ENCODE results near the gene KIAA1671.
"Not testable (repeated sequence)": the region's sequence is repeated elsewhere in the genome, so short reads cannot be mapped to it uniquely, and the experiment has no call there.

Gene KIAA1671

GRCh38 chr22:25183949-25184619 lies 231.6 kb downstream of the KIAA1671 start:
- in situ Hi-C loops (cut with MboI; ENCODE audit: low sequenced_read_pairs): no loop called here

- in situ Hi-C loops (cut with MboI; ENCODE audit: low sequenced_read_pairs): no loop called here
These were observed 233.6 kb downstream of the KIAA1671 start for GRCh38 chr22:25186140-25186539.

- in situ Hi-C loops (cut with MboI; ENCODE audit: low sequenced_read_pairs): no loop called here
These were observed 235.0 kb downstream of the KIAA1671 start for GRCh38 chr22:25187469-25187868.

GRCh38 chr22:25192406-25192805 lies 239.9 kb downstream of the KIAA1671 start:
- in situ Hi-C loops (cut with MboI; ENCODE audit: low sequenced_read_pairs): no loop called here

- in situ Hi-C loops (cut with MboI; ENCODE audit: low sequenced_read_pairs): no loop called here
These were observed 240.6 kb downstream of the KIAA1671 start for GRCh38 chr22:25193130-25193529.

- in situ Hi-C loops (cut with MboI; ENCODE audit: low sequenced_read_pairs): no loop called here
These were observed 241.0 kb downstream of the KIAA1671 start for GRCh38 chr22:25193548-25193947.

- in situ Hi-C loops (cut with MboI; ENCODE audit: low sequenced_read_pairs): no loop called here
These were observed 243.8 kb downstream of the KIAA1671 start for GRCh38 chr22:25196326-25196725.

- in situ Hi-C loops (cut with MboI; ENCODE audit: low sequenced_read_pairs): no loop called here
These were observed 244.8 kb downstream of the KIAA1671 start for GRCh38 chr22:25197340-25197739.

- in situ Hi-C loops (cut with MboI; ENCODE audit: low sequenced_read_pairs): no loop called here
These were observed 247.4 kb downstream of the KIAA1671 start, which contains the start of gene CRYBB3 for GRCh38 chr22:25199731-25200520. TSS of gene CRYBB3 (plus strand) at chr22:25199858. CDS start at chr22:25201397, 1,539 bp downstream.

GRCh38 chr22:25200967-25201366 lies 248.5 kb downstream of the KIAA1671 start:
- in situ Hi-C loops (cut with MboI; ENCODE audit: low sequenced_read_pairs): no loop called here

GRCh38 chr22:25201557-25202273 lies 249.2 kb downstream of the KIAA1671 start:
- in situ Hi-C loops (cut with MboI; ENCODE audit: low sequenced_read_pairs): no loop called here

- in situ Hi-C loops (cut with MboI; ENCODE audit: low sequenced_read_pairs): no loop called here
These were observed 249.9 kb downstream of the KIAA1671 start for GRCh38 chr22:25202290-25202921.

- in situ Hi-C loops (cut with MboI; ENCODE audit: low sequenced_read_pairs): no loop called here
These were observed 250.6 kb downstream of the KIAA1671 start for GRCh38 chr22:25203082-25203481.

- in situ Hi-C loops (cut with MboI; ENCODE audit: low sequenced_read_pairs): not testable (repeated sequence)
These were observed 252.0 kb downstream of the KIAA1671 start for GRCh38 chr22:25204547-25204946.

GRCh38 chr22:25205847-25206246 lies 253.3 kb downstream of the KIAA1671 start:
- in situ Hi-C loops (cut with MboI; ENCODE audit: low sequenced_read_pairs): no loop called here

- in situ Hi-C loops (cut with MboI; ENCODE audit: low sequenced_read_pairs): no loop called here
These were observed 254.5 kb downstream of the KIAA1671 start for GRCh38 chr22:25206998-25207397.

GRCh38 chr22:25207553-25208157 lies 255.1 kb downstream of the KIAA1671 start:
- in situ Hi-C loops (cut with MboI; ENCODE audit: low sequenced_read_pairs): no loop called here

- in situ Hi-C loops (cut with MboI; ENCODE audit: low sequenced_read_pairs): no loop called here
These were observed 255.8 kb downstream of the KIAA1671 start for GRCh38 chr22:25208328-25208727.

- in situ Hi-C loops (cut with MboI; ENCODE audit: low sequenced_read_pairs): no loop called here
These were observed 256.4 kb downstream of the KIAA1671 start for GRCh38 chr22:25208743-25209505.

- in situ Hi-C loops (cut with MboI; ENCODE audit: low sequenced_read_pairs): no loop called here
These were observed 258.3 kb downstream of the KIAA1671 start for GRCh38 chr22:25210793-25211192.
